Skeletal muscle cell (primary cell): ENCODE data around the gene PABPN1.
"Not testable (repeated sequence)": the region's sequence is repeated elsewhere in the genome, so short reads cannot be mapped to it uniquely, and the experiment has no call there.

Experiments used
- DNase-seq: peaks from one replicate; pipeline ENCODE4 v3.0.0-alpha.2; 2010; ENCODE audit warnings: low read depth
- H3K4me3 ChIP-seq: 2 replicates; pipeline ENCODE4 v1.5.1; 2011; ENCODE audit warnings: low read depth, mild to moderate bottlenecking, control low read depth, low read length, moderate library complexity

PABPN1 gene

DNA sequence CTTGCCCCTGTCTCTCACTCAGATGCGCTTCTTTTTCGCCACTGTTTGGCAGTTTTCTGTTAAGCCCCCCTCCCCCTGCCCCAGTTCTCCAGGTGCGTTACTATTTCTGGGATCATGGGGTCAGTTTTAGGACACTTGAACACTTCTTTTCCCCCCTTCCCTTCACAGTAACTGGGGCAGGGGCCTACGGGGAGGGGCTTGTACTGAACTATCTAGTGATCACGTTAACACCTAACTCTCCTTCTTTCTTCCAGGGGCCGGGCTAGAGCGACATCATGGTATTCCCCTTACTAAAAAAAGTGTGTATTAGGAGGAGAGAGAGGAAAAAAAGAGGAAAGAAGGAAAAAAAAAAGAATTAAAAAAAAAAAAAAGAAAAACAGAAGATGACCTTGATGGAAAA, 3.7 kb downstream of the PABPN1 start:
- H3K4me3 ChIP-seq: no peak overlapping the region

DNA sequence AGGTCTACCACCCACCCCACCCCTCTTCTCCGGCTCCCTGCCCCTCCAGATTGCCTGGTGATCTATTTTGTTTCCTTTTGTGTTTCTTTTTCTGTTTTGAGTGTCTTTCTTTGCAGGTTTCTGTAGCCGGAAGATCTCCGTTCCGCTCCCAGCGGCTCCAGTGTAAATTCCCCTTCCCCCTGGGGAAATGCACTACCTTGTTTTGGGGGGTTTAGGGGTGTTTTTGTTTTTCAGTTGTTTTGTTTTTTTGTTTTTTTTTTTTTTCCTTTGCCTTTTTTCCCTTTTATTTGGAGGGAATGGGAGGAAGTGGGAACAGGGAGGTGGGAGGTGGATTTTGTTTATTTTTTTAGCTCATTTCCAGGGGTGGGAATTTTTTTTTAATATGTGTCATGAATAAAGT, 4.5 kb downstream of the PABPN1 start:
- not testable (repeated sequence) for DNase-seq, H3K4me3 ChIP-seq

More for the DNA sequence above, 3.7 kb downstream of the PABPN1 start:
- DNase-seq: no peak

DNA sequence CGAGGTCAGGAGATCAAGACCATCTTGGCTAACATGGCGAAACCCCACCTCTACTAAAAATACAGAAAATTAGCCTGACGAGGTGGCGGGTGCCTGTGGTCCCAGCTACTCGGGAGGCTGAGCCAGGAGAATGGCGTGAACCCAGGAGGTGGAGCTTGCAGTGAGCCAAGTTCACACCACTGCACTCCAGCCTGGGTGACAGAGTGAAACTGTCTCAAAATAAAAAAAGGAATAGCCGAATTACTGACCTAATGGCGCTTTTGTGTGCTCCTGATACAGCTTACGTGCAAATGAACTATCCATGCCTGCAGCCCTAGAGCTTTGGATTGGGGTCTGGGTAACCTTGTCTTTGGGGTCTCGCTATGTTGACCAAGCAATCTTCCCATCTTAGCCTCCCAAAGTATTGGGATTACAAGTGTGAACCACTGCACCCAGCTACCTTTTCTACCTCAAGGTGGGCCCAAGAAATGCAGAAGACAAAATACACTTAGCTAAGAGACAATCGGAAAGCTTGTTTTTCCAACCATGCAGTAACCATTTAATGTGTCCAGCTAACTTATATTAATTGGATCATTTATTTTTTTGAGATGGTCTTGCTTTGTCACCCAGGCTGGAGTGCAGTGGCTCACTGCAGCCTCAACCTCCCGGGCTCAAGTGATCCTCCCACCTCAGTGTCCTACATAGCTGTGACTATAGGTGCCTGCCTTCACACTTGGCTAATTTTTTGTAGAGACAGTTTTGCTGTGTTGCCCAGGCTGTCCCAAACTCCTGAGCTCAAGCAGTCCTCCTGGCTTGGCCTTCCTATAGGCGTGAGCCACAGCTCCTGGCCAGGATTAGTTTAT, 5.5 kb downstream of the PABPN1 start:
- no peak for DNase-seq
- H3K4me3 ChIP-seq: no peak overlapping the region

GRCh38 chr14:23327947-23328744, 6.9 kb downstream of the PABPN1 start:
- no peak for DNase-seq
- H3K4me3 ChIP-seq: no peak overlapping the region

DNA sequence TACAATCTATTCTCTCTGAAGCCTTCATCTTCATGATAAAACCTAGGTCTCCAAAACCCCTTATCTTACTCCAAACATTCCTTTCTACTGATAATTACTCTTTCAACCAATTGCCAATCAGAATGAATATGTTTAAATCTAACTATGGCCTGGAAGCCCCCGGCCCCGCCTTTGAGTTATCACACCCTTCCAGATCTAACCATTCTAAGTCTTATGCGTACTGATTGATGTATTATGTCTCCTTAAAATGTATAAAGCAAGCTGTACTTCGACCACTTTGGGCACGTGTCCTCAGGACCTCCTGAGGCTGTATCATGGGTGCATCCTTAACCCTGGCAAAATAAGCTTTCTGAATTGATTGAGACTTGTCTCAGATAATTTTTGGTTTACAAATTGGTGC, 14.4 kb downstream of the PABPN1 start:
- H3K4me3 ChIP-seq: no peak overlapping the region
- DNase-seq: no peak

DNA sequence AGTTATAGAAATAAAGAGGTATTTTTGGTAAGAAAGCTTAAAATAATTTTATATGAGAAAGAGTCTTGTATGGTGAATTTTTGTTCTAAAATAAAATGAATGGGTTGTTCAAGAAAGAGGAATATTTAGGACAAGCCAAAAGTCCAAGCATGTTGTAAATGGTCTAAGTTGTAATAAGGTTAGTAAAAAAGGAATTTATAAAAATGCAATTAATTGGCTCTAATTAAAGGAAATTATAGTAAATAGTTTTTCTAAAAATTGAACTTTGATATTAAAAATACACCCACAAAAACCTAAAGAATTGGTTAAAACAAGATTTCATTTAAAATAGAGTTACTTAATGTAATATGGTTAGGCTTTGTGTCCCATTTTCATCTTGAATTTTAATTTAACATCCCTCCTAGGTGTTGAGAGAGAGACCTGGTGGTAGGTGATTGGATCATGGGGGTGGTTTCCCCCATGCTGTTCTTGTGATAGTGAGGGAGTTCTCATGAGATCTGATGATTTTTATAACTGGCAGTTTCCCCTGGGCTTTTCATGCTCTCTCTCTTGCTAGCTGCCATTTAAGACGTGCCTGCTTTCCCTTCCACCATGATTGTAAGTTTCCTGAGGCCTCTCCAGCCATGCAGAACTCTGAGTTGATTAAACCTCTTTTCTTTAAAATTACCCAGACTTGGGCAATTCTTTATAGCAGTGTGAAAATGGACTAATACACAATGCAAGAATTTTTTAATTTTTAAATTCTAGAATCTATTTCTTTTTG, 18.4 kb downstream of the PABPN1 start:
- no peak overlapping the region for H3K4me3 ChIP-seq
- DNase-seq: no peak

DNA sequence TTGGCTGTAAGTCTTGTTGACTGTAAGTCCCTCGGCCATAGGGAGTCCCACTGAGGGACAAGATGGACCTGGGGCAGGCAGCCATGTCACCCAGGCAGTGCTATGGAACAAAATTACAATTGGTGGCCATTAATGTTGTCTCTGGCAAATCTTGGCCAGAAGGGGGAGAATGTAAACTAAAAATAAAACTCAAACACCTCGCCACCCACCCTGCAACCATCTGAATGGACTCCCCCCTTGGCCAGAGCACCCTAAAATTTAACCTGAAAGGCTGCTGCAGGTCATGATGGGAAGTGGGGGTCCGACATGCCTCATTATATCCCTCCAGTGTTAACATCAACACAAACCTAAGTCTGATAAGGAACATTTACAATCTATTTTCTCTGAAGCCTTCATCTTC, 23.2 kb downstream of the PABPN1 start:
- no peak overlapping the region for H3K4me3 ChIP-seq
- DNase-seq: no peak

DNA sequence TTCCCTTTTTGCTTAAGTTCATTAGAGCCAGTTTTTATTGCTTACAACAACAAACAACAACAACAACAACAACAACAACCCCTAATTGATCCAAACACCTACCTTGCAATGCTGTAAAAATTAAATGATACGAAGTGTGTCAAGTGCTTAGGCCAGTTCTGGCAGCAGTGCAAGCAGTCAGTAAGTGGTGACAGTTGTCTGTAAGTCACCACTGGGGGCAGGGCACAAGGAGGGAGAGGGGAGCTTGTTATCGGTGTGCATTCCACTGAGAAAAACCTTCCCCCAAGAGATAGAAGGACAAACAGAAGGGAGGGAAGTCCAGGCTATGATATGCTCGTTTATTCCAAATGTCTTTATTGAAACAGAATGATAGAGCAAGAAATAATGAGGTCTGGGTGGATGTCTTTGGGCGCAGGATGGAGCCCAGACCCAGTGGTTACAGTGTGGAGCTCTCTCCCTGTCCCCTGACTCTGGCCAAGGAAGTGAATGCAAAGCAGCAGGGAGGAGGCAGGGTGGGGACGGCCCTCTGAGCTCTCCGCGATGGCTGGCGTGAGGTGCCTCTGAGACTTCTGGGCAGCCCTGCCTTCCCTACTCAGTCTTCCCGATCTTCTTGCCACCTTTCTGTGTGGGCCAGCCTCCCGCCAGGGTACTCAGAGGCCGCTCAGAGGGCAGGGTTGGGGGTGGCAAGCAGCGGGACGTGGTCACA, 24.9 kb downstream of the PABPN1 start:
- no peak overlapping the region for H3K4me3 ChIP-seq
- DNase-seq: no peak

DNA sequence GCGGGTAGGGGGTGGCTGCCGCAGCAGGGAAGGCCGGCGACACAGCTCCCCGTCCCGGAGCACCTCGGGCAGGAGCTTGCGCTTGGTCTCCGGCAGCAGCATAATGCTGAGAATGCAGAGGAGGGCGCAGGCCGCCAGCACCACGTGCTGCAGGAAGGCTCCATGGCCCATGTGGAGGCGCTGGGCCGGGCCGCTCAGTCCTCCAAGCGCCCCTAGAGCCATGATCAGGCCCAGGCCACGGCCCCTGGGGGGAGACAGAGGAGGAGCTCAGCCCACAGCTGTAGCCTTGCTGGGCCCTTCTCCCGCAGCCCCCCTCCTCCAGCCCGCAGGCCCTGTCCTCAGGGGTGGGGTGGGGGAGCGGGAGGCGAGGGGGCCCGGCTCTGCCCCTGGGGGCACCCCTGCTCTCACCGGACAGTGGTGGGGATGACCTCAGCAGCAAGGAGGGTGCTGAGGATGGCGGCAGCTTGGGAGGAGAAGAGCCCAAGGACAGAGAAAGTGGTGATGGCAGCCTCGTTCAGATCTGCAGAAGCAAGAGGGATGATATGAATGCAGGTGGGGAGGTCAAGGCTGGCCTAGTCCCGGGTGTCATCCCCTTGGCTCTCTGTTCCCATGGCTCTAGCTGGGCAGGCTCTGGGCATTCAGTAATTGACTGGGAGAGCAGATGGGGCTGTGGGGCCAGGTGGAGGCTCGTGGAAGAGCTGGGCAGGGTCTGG, 25.6 kb downstream of the PABPN1 start:
- no peak for DNase-seq
- no peak overlapping the region for H3K4me3 ChIP-seq

DNA sequence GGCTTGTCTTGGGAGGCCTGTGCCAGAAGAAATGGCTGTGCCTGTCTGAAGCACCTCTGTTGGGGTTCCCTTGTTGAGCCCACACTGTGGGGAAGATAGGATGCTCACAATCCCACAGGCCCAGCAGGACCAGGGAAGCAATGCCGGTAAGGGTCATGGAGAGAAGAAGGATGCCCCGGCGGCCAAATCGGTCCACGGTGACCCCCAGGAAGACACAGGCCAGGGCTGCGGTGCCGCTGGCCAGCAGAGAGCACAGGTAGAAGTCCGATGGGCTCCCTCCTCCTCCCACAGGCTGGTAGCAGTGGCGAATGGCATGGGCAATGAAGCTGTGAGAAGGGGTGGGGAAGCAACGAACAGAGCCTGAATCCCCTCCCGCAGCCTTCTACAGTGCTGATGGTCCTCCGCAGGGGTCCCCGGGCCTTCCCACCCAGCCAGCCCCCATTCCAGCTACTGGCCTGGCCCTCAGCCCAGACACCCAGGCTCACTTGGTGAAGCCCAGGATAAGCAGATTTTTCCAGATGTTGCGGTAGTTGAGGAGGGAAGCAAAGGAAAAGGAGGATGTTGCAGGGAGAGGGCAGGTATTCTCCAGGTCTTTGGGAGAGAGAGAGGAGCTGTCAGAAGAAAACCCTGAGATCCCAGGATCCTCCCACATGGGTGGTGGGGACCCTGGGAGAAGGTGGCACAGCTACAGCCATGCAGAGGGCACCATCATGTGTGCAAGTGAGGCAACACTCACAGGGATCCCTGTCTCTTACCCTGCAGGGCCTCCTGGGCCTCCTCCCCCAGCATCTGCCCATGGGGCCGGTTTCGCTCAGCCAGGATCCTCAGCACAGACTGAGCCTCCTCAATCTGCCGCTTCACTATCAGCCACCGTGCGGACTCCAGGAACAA, 26.4 kb downstream of the PABPN1 start:
- H3K4me3 ChIP-seq: no peak overlapping the region
- DNase-seq: no peak

- no peak for DNase-seq
- no peak overlapping the region for H3K4me3 ChIP-seq
Measured at GRCh38 chr14:23348297-23348655, 27.0 kb downstream of the PABPN1 start.

DNA sequence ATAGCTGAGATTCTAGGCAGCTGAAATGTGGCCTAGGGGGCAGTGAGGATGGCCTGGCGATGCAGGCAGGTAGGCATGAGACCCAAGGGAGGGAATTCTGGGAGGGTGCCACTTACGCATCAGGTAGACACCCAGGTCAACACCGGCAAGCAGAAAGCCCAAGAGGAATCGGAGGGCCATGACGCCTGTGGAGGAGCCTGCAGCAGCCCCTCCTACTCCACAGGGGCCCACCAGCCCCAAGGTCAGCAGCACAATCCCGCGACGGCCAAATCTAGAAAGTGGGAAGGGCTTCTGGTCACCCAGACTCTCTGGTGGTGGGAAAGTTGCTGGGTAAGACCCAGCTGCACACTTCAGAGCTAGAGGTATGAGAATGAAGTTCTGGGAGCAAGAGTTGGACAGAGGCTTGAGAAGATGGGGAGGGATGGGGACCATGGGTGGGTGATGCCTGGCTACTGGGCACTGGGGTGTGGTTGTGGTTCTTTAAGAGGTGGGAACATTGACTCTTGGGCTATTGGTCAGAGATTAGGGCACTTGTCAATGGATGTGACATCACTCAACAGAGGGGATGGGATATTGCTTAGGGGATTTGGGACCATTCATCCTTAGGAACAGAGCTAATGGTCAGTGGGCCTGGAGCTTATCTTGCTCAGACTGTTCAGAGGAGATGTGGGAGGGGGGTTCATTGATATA, 28.0 kb downstream of the PABPN1 start:
- no peak overlapping the region for H3K4me3 ChIP-seq
- no peak for DNase-seq

GRCh38 chr14:23351681-23352505, 30.6 kb downstream of the PABPN1 start:
- DNase-seq: no peak
- peak overlapping the region; percentile 84 for H3K4me3 ChIP-seq

- peak; percentile 73 for DNase-seq
- H3K4me3 ChIP-seq: peak within 1 kb of the TSS; percentile 84
Measured at GRCh38 chr14:23352506-23353432, 31.5 kb downstream of the PABPN1 start, which contains the start of gene SLC22A17. Gene SLC22A17, minus strand, starts transcription at chr14:23352887.

DNA sequence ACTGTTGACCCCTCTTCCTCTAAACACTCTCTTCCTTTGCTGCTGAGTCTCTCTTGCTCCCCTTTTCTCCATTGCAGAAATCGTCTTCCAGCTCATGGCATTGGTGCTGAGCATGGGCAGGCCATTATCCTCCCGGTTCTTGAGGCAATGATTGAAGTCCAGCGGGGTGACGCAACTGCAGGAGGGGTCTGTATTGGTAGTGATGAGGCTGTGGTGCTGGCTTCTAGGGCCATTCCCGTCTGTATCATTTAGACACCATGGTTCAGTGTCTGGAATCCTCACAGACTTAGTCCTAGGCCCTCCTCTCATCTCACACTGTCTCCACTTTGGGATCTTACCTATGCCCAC, 32.1 kb downstream of the PABPN1 start:
- H3K4me3 ChIP-seq: no peak overlapping the region
- no peak for DNase-seq

GRCh38 chr14:23354990-23355389, 33.7 kb downstream of the PABPN1 start:
- no peak overlapping the region for H3K4me3 ChIP-seq
- no peak for DNase-seq
